Caki2 (cell line): ENCODE measurements around the gene RAB35. TPM values are rescaled to one million over a fixed set of nuclear protein-coding genes. Genes with fewer than 3 reads are reported as not detected.
A peak's percentile ranks its signal among the peaks of the same experiment; 100 is the strongest.

Experiments
- DNase-seq: peaks from one replicate; pipeline ENCODE4 v3.0.0-alpha.2; 2015; ENCODE audit warnings: low read depth
- in situ Hi-C: cut with HindIII; loops from 2 replicates; pipeline ENCODE4 v1.10.0; 2016; ENCODE audit warnings: low sequenced_read_pairs, low pct_unique_long_range_greater_than_20kb, mixed read lengths
- total RNA-seq: library from RNA; depleted of rRNA; stranded (reverse); fragments of >200 nt; shearing (Covaris generic); gene quantifications from 2 replicates; pipeline ENCODE4 v1.2.3, GENCODE V29; 2014; ENCODE audit warnings: low replicate concordance

RAB35 gene
- total RNA-seq, 1 experiment from 2014 or later: 43.5 TPM

GRCh38 chr12:120136093-120136770 lies 19.7 kb upstream of the RAB35 start:
- in situ Hi-C loops: no loop called here
- DNase-seq: no peak

DNA sequence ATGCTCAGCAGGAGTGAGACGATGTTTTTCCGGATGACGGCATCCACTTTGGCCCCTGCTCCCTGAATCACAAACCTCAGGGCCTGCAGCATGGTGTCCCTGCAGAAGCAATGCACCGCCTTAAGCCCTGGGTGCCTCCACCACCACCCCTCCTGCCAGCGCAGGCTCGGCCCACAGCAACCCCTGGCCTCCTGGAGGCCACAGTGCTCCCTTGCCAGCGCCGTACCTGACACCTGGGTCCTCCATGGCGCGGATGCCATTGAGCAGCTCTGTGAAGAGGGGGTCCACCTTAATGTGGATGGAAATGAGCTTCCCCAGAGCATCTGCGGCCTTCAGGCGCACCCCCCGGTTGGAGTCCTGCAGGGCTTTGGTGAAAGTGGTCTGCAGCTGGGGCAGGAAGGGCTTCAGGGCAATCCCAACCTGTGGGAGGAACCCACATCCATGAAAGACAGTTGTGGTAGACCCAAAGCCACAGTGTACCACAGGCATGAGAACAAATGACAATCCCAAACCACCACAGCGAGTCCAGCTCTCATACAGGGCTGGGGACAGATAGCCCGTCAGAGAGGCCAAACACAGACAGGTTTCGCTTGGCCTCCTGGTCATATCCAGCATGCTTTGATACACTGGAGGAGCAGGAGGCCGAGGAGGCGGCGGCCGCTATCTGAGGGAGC lies 17.9 kb upstream of the RAB35 start:
- DNase-seq: no peak

DNA sequence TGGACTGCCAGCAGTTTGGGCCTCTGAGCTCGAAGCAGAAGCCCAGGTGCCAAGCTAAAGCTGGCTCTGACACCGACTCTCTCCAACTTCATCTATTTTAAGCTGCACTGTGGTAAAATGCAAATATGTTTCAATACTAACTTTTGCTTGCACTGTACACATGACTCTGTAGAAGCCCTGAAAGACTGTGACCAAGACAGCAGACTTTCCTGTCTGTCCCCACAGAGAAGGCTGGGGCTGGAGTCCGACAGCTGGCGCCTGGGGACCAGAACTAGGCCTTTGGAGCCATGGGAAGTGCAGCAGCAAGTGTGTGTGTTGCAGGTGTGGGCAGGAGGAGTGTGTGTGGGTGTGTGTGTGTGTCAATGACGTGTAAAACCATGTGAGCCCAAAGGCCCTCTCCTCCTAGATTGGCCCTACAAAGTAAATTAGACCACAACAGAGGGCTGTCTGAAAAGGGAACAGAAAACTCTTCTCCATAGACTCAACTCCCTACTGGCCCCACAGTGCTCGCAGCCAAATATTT lies 16.4 kb upstream of the RAB35 start:
- DNase-seq: no peak
- in situ Hi-C loops: no loop called here

More for the DNA sequence above, 17.9 kb upstream of the RAB35 start:
- in situ Hi-C loops: no loop called here

- no peak for DNase-seq
- in situ Hi-C loops: no loop called here
These were observed 15.7 kb upstream of the RAB35 start for GRCh38 chr12:120132054-120132836.

DNA sequence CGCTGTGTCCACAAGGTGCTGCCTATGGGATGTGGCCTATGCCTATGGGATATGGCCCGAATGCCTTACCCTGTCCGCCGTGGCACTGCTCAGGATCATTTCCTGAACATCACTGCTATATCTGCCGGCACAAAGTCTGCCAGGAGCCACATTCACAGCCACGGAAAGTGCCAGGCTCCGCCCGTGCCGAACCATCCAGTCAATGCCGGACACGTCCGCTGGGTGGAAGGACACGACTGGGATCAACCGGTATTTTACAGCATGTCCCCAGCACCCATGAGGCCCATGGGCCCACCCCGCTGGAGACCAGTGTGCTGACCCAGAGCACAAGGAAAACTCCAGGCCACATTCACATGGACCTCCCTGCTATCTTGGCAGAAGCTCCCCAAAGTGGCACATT lies 14.6 kb upstream of the RAB35 start:
- DNase-seq: no peak
- in situ Hi-C loops: no loop called here

DNA sequence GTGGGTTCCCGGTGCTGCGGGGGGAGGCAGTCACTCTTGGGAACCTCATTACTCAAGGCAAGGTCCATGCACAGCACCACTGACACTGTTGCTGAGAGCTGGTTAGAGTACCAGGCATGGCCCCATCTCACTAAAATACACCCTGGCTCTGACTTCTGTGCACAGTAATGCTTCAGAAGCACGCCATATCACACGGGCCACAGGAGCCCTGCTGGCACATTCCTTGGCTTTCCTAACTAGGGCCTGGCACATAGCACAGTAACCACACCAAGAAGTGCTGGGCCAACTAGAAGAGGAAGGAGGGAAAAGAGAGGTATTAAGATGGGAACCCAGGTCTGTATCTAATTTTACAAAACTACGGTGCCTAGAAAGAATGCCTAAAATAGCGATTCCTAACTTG lies 13.5 kb upstream of the RAB35 start:
- in situ Hi-C loops: no loop called here

DNA sequence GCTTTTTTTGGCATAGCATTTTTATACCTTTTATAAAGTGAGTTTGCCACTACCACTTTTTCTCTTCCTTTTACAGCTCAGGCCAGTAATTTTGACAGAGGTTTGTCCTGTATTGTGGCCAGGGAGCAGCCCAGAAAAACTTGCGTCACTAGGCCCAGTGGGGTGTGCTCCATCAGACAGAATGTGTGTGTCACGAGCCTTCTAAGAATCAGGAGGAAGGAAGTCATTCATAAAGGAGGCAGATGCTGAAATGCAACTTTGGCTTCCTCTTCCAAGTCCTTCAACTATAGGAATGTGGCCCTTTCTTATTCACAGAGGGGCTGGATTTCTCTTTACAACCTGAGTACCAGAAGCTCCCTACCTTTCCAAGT lies 10.1 kb upstream of the RAB35 start:
- in situ Hi-C loops: no loop called here
- no peak for DNase-seq

More for the DNA sequence above, 13.5 kb upstream of the RAB35 start:
- DNase-seq: no peak

GRCh38 chr12:120125792-120126634 lies 9.5 kb upstream of the RAB35 start:
- in situ Hi-C loops: no loop called here
- DNase-seq: no peak

- in situ Hi-C loops: no loop called here
- DNase-seq: no peak
These were observed 8.5 kb upstream of the RAB35 start for GRCh38 chr12:120125029-120125428.

DNA sequence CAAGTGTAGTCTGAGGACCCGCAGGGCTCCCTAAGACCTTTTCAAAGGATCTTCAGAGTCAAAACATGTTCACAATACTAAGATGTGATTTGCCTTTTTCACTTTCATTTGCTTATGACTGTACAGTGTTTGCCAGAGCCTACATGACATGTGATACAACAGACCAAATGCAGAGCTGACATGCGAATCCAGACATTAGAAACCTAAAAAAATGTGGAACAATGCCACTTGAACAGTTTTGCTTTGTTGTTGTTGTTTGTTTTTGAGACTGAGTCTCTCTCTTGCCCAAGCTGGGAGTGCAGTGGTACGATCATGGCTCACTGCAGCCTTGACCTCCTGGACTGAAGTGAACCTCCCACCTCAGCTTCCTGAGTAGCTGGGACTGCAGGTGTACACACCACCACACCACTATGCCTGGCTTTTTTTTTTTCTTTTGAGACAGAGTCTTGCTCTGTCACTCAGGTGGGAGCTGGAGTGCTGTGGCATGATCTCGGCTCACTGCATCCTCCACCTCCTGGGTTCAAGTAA lies 5.3 kb upstream of the RAB35 start:
- no peak for DNase-seq
- in situ Hi-C loops: no loop called here

GRCh38 chr12:120121343-120121742 lies 4.8 kb upstream of the RAB35 start:
- in situ Hi-C loops: no loop called here
- no peak for DNase-seq

- peak; percentile 75 for DNase-seq
- in situ Hi-C loops: no loop called here
These were observed 2.9 kb upstream of the RAB35 start for GRCh38 chr12:120119271-120119973.

DNA sequence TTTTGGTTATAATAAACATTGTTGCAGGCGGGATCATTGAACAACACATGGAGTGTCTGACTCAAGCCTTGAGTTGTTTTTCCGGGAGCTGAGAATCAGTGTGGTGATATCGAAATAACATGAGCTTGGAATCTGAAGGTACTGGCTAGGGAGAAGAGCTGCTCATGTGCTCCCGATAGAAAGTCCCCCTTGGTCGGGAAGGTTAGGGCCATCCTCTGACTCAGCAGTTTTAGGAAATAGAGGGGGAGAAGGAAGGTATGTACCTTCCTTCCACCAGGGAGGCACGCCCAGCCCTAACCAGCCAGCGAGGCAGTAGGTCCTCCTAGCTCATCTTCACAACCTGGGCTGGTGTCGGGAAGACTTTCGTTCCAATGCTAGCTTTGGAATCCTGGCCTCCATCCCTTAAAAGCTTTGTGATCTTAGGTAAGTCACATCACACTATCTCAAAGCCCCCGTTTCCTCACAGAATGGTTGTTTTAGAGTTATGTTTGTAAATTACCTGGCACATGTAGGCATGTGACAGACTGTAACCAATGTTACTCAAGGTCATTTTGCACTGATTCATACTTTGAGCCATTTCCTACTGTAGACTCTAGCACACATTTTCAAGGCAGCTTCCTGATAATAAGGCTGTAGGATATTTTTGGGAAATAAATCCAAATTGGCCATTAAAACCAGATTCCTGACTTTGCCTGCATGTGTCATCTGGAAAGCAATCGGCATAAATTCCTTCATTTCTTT lies 1.9 kb upstream of the RAB35 start:
- in situ Hi-C loops: no loop called here
- DNase-seq: peak; percentile 77

- DNase-seq: no peak
- in situ Hi-C loops: no loop called here
These were observed 1.4 kb upstream of the RAB35 start for GRCh38 chr12:120117961-120118320.

DNA sequence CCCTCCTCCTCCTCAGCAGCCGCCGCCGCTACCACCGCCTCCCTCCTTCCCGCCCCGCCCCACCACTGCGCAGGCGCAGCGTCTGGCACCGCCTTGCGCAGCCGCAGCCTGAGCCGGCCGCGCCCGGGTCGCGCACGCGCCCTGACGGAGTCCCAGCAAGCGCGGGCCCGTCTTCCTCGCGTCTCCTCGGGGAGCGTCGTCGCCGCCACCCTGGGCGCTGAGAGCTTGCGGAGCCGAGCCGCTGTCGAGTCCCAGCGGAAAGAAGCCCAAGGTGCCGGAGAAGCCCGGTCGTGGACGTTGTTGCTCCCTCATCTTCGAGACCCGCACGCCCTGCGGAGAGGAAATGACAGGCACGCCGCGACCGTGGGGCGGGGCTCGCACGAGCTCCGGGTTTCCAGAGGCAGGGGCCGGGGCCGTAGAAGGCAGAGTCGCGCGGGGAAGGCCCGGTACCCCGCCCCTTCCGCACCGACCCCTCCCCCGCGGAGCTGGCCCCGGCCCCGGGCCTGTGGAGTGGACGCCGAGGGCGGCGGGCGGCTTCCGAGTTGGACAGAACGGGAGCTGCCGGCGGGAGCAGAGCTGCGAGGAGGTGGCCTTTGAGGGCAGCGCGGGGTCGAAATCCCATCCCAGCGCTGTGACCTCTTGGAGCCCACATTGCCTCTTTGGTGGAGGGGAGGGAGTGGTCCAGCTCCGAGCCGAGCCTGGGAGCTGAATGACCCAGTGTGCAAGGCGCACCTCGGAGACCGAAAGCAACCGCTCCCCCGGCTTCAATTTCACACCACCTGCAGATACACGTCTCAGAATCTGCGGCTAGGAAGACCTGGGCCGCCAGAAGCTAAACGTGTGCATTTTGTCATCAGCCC lies 469 bp upstream of the RAB35 start:
- in situ Hi-C loops: no loop called here
- peak; percentile 93 for DNase-seq
